Activated CD4-positive, alpha-beta T cell treated with anti-CD3 and anti-CD28 coated beads for 4 hours (primary cell): ENCODE results near the gene CBX5.

Experiments used
- DNase-seq, 2 donors: peaks; one replicate each; pipeline ENCODE4 v3.0.0-alpha.2; 2020

The CBX5 gene

DNA sequence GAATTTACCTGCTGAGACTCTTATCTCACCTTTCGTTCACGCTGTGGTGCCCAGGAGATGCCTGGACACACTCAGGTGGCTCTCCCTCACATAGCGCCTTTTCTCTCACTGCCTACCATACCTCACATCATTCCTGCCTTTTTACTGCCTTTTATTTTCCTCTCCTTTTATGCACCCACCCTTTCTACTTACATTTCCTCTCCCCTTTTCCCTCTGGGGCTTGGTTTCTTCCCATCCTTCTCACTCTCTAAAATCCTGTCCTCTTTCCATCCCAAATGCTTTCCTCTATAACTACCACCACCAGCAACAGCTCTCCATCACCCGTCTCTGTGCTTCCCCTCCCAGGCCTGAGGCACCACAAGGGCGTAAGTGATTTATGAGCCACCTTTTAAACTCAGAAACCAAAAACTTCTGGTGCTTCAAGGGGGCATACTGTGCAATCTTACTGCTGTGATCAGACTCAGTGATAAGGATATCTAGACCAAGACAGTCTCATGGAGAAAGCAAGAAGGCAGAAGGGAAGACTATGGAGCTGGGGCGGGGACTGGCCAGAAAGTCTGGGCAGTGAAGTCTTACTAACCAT lies 58.4 kb downstream of the CBX5 start:
- no peak for DNase-seq

DNA sequence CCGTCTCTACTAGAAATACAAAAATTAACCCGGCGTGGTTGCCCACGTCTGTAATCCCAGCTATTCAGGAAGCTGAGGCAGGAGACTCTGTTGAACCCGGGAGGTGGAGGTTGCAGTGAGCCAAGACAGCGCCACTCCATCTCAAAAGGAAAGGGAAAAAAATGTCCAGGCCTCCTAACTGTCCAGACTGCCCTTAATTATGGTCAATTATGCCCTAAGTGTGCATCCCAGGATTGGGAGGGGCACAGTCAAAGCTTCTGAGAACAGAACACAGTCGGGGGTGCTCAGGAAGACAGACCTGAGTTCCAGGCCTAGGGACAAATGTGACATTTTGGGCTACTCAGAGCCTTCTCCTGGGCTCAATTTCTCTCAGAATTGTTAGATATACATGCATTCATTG lies 59.4 kb downstream of the CBX5 start:
- no peak for DNase-seq

GRCh38 chr12:54220092-54220557 lies 59.8 kb downstream of the CBX5 start:
- peak; percentile 39 to 54 for DNase-seq

- DNase-seq: no peak
Measured at GRCh38 chr12:54217774-54218241, 62.1 kb downstream of the CBX5 start.

- peak; percentile 80 to 81 for DNase-seq
Measured at GRCh38 chr12:54216797-54217661, 62.9 kb downstream of the CBX5 start.

DNA sequence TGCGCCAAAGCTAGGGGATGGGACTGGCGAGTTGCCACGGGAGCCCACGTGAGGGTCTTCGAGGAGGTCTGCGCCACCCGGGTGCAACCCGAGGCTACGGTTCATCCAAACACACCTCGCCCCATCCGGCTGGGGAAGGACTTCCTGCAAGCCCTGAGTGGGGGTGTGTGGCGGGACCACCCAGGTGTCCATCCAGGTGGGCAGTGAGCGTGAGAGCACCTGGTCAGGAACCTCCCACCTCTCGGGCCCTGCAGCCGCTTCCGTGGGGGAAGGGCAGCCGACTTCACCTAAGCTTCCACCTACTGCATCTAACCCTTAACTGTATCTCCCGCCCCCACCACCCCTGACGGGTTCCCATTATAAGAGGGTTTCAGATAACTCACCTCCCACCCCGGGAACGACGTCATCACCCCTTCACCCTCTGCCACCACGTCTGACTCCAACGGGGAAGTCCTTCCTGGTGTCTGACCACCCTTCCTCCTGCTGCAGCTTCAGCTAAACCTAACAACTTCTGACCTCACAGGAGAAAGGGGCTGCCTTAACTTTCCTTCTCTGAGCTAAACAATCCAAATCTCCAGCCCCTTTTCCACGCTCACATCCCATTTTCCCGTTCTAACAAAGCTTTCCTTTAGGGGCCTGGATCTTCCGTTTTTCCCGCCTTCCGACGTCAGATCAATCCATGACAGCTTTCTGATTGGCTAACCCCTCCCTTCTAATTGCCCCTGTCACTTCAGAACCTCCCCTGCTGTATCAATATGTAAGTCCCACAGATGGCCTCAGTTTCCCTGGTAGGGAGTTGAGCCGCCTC lies 63.7 kb downstream of the CBX5 start:
- peak; percentile 54 to 63 for DNase-seq

DNA sequence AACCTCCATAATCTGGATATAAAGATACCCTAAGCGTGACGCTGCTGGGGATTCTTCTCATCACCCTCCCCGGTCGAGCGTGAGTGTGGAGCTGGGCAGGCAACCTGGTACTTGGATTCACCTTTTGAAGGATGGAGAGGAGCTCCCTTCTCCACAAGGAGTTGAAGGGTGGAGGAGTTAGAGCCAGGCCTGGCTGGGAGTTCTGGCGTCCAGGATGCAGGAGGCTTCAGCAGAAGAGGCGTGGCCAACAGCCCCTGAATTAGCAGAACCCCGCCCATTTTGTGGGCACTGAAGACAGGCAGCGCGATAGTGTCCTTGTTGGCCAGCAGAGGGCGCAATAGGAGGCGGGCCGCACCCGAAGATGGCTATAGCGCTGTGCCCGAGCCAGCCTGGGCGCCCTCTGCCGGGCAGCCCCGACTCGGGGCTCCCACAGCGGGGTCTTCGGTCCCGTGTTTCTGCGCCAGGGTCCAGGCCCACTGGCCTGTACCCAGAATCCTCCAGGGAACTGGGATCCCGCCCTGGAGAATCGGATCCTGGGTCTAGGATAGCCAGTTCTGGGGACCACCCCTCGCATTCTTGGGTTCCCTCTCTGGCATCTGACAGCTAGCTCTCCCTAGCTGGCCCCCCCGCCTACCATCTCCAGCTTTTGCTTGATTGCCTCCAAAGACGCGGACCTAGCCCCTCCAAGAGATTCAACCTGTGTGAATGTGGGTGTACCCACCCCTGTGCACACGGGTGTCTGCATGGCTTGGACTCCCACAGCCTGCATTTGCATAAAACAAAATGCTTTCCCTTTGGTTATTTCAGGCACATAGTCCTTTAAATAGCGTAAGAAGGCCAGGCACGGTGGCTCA lies 65.1 kb downstream of the CBX5 start:
- peak; percentile 87 to 90 for DNase-seq

DNA sequence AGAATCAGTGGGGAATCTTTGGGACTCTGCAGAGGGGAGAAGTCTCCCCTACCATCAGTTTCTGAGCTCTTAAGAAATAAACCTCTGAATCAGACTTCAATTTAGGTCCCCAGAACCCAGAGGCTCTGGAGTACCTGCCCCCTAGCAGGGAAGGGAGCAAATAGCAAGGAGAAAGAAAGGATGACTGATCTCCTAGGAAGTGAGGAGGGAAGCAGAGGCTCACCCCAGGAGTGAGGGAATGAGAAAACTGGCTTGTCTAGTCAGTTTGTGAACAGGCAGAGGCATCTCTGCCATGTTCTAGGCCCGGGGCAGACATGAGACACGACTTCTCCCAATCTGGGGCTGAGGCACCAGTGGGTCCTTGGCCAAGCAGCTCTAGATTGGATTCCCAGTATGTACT lies 66.8 kb downstream of the CBX5 start:
- DNase-seq: no peak

GRCh38 chr12:54211920-54212319 lies 68.0 kb downstream of the CBX5 start:
- no peak for DNase-seq

DNA sequence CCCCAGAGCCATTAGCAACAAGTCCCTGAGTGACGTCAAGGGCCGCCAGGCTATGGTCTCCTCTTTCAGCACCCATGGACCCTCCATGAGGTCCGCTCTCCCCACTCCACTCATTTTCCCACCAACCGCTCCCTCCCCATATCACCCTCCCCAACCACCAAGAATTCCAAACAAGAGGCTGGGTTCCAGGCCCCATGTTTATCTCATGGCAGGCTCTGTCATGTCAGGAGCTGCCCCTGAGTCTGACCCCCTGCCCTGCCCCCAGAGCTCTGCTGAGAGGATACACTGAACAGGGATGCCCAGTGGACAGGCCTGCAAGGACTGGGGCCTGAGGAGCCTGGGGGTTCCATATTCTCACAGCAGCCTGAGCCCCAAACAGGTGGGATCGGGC lies 69.5 kb downstream of the CBX5 start:
- no peak for DNase-seq

GRCh38 chr12:54208591-54208990 lies 71.3 kb downstream of the CBX5 start:
- no peak for DNase-seq

DNA sequence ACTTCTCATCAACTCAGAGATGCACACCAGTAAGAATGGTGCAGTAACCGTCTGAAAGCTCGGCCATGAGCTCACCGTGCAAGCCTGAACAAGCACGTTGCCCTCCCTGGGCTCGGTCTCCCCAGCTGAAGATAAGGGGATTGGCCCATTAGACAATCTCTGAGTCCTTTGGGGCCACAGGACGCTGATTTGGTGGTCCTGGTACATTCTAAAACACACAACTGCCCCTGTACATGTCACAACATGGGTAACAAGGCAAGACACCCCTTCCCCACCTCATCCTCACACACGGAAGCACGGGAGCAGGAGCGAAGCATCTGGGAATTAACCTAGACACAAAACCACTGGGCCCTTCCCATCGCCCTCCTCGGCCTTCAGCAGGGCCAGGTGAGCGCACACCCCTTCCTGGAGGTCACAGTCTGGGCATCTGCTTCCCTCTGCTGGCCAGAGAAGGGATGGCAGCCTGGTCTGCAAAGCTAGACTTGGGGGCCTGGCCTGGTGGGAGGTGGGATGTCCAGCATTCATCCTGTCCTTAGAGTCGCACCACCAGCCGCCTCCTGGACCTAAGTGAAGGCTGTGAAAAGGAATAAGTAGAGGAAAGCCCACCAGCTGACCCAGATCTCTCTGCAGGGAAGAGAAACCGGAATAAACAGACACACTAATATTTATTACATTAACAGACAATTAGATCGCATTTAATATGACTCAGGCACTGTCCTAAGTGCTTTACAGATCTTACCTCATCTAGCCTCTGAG lies 72.2 kb downstream of the CBX5 start:
- DNase-seq: peak; percentile 64 to 80

GRCh38 chr12:54206791-54207190 lies 73.1 kb downstream of the CBX5 start:
- DNase-seq: no peak

GRCh38 chr12:54204316-54204715 lies 75.6 kb downstream of the CBX5 start:
- DNase-seq: no peak

DNA sequence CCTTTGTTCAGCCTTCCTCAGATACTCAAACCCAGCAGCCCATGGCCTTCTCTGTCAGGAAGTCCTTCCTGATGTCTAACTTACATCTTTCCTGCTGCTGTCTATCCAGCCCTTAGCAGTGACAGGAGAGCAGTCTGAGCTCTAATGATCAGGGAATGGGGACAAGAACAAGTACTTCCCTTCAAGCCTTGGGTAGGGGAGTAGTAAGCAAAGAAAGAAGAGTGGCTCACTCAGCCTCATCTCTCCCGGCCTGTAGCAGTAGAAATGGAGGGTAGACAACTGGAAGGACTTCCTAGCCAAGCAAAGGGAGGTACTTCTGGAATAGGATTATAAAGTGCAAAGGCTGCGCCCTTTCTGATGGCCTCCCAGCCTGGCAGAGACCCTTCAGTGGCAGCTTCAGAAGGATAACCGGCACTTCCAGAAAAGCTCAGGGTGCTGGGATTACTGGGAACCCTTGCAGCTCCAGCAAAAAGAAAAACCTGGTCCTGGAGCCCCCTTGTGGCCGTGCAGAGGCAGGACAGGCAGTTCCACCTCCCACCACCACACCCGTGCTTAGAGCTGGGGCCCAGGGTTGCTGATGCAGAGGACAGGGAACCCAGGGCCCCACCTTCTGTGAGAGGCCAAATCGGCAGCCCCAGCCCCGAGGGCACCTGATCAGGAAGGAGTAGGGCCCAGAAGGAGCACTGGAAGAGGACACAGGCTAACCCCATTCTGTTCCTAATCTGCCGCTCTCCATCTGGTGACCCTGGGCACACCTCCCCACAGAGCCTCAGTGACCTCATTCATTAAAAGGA lies 78.7 kb downstream of the CBX5 start:
- DNase-seq: peak; percentile 57 to 63

- no peak for DNase-seq
Measured at GRCh38 chr12:54200412-54200811, 79.5 kb downstream of the CBX5 start.

GRCh38 chr12:54199917-54200316 lies 80.0 kb downstream of the CBX5 start:
- no peak for DNase-seq

GRCh38 chr12:54199034-54199433 lies 80.9 kb downstream of the CBX5 start:
- no peak for DNase-seq

- no peak for DNase-seq
Measured at GRCh38 chr12:54197431-54197909, 82.5 kb downstream of the CBX5 start.

- DNase-seq: no peak
Measured at GRCh38 chr12:54197010-54197409, 82.9 kb downstream of the CBX5 start.

GRCh38 chr12:54196396-54196795 lies 83.5 kb downstream of the CBX5 start:
- DNase-seq: no peak
